ENCODE results near the gene NUPR1. TPM values are rescaled to one million over a fixed set of nuclear protein-coding genes. Genes with fewer than 3 reads are reported as not detected.

Gene NUPR1
- total and polyA plus RNA-seq, 2 of the 13 experiments (the other 11 are each of a cell fraction or from before 2014, with no cell fraction given) = 18.0 to 25.6 TPM

DNA sequence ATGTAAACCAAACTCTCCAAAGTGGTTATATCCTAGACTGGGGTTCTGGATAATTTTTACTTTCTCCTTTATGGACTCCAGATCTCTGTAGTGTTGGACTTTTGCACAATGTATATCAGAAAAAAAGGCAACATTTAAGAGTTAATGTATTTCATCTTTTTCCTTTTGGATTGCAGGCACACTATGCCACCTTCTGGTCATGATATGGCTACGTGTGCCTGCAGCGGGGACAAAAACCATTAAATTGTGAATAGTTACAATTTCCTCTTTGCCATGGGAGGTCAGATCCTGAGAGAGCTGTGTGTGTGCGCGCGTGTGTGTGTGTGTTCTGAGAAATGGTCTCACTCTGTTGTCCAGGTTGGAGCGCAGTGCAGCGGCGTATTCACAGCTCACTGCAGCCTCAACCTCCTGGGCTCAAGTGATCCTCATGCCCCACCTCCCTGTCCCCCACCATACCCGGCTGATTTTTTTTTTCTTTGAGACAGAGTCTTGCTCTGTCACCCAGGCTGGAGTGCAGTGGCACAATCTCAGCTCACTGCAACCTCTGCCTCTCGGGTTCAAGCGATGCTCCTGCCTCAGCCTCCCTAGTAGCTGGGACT lies 10.6 kb upstream of the NUPR1 start (continued):
- TF ChIP-seq RFX3 (CRISPR knock-in tag; IDR thresholded peaks at IDR 0.05) (no peak), ZNF746 (CRISPR knock-in tag; IDR thresholded peaks at IDR 0.05) (no peak), GABPB1 (CRISPR knock-in tag; IDR thresholded peaks at IDR 0.05) (no peak), ZNF598 (CRISPR knock-in tag; IDR thresholded peaks at IDR 0.05; ENCODE audit: borderline replicate concordance) (no peak), HNRNPLL (IDR thresholded peaks at IDR 0.05; ENCODE audit: low read depth, low read length, poor library complexity, severe bottlenecking) (no peak), RFX5 (IDR thresholded peaks at IDR 0.05; ENCODE audit: low read depth, low read length) (no peak), HMGA1 (CRISPR knock-in tag; conservative IDR thresholded peaks at IDR 0.05) (no peak), ZNF556 (CRISPR knock-in tag; IDR thresholded peaks at IDR 0.05; ENCODE audit: borderline replicate concordance) (no peak), ZNF720 (CRISPR knock-in tag; IDR thresholded peaks at IDR 0.05) (no peak), RARA (CRISPR knock-in tag; IDR thresholded peaks at IDR 0.05) (0 out of 2 replicates have a peak, but pooled peaks have one; percentile 9), ZNF460 (CRISPR knock-in tag; IDR thresholded peaks at IDR 0.05; ENCODE audit: borderline replicate concordance) (no peak), SOX5 (CRISPR knock-in tag; IDR thresholded peaks at IDR 0.05; ENCODE audit: borderline replicate concordance) (peak; percentile 24; the same call in 1 of the 2 replicates), NCOA1 (CRISPR knock-in tag; IDR thresholded peaks at IDR 0.05) (no peak), HDAC2 (CRISPR knock-in tag; IDR thresholded peaks at IDR 0.05) (no peak), ZNF562 (CRISPR knock-in tag; IDR thresholded peaks at IDR 0.05; ENCODE audit: borderline replicate concordance) (no peak), ZNF20 (CRISPR knock-in tag; IDR thresholded peaks at IDR 0.05) (no peak), GATAD2A (CRISPR knock-in tag; IDR thresholded peaks at IDR 0.05) (peak; percentile 46; the same call in 1 of the 2 replicates), THYN1 (CRISPR knock-in tag; IDR thresholded peaks at IDR 0.05; ENCODE audit: borderline replicate concordance, low read depth) (no peak), RAD21 (CRISPR knock-in tag; IDR thresholded peaks at IDR 0.05) (peak; percentile 86), NFATC3 (CRISPR knock-in tag; IDR thresholded peaks at IDR 0.05) (no peak), PHF21A (CRISPR knock-in tag; IDR thresholded peaks at IDR 0.05) (no peak; the same call in 1 of the 2 replicates), STAG1 (CRISPR knock-in tag; IDR thresholded peaks at IDR 0.05) (peak; percentile 96), ZBTB8A (CRISPR knock-in tag; IDR thresholded peaks at IDR 0.05; ENCODE audit: borderline replicate concordance, low read depth) (no peak)
- TF ChIP-seq, protein P1, sequence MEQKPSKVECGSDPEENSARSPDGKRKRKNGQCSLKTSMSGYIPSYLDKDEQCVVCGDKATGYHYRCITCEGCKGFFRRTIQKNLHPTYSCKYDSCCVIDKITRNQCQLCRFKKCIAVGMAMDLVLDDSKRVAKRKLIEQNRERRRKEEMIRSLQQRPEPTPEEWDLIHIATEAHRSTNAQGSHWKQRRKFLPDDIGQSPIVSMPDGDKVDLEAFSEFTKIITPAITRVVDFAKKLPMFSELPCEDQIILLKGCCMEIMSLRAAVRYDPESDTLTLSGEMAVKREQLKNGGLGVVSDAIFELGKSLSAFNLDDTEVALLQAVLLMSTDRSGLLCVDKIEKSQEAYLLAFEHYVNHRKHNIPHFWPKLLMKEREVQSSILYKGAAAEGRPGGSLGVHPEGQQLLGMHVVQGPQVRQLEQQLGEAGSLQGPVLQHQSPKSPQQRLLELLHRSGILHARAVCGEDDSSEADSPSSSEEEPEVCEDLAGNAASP (CRISPR knock-in tag; IDR thresholded peaks at IDR 0.05; ENCODE audit: borderline replicate concordance) = 0 out of 2 replicates have a peak, but pooled peaks have one; percentile 19
- TF ChIP-seq, protein P2, sequence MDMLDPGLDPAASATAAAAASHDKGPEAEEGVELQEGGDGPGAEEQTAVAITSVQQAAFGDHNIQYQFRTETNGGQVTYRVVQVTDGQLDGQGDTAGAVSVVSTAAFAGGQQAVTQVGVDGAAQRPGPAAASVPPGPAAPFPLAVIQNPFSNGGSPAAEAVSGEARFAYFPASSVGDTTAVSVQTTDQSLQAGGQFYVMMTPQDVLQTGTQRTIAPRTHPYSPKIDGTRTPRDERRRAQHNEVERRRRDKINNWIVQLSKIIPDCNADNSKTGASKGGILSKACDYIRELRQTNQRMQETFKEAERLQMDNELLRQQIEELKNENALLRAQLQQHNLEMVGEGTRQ (IDR thresholded peaks at IDR 0.05; ENCODE audit: low read depth, low read length) = no peak
- TF ChIP-seq, protein P2 (CRISPR knock-in tag; IDR thresholded peaks at IDR 0.05; ENCODE audit: borderline replicate concordance) = no peak
- TF ChIP-seq, protein P3, sequence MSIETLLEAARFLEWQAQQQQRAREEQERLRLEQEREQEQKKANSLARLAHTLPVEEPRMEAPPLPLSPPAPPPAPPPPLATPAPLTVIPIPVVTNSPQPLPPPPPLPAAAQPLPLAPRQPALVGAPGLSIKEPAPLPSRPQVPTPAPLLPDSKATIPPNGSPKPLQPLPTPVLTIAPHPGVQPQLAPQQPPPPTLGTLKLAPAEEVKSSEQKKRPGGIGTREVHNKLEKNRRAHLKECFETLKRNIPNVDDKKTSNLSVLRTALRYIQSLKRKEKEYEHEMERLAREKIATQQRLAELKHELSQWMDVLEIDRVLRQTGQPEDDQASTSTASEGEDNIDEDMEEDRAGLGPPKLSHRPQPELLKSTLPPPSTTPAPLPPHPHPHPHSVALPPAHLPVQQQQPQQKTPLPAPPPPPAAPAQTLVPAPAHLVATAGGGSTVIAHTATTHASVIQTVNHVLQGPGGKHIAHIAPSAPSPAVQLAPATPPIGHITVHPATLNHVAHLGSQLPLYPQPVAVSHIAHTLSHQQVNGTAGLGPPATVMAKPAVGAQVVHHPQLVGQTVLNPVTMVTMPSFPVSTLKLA (IDR thresholded peaks at IDR 0.05) = no peak
- TF ChIP-seq, protein P4, sequence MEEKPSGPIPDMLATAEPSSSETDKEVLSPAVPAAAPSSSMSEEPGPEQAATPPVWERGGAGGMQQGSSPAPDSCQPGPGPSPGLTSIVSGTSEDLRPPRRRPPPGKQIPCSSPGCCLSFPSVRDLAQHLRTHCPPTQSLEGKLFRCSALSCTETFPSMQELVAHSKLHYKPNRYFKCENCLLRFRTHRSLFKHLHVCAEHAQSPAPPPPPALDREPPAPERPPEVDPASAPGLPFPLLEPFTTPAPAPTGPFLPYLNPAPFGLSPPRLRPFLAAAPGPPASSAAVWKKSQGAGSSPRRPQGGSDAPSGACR (CRISPR knock-in tag; IDR thresholded peaks at IDR 0.05) = no peak
